ENCODE measurements around the gene ASB4.

The ASB4 gene

GRCh38 chr7:95589766-95590165 is 104.0 kb downstream of the ASB4 start:
- in situ Hi-C loops (cut with MboI; ENCODE audit: low sequenced_read_pairs) = no loop called here
